NCI-H2081 treated with DMSO at 0.1 percent for 48 hours (cell line): ENCODE results near the gene SETBP1.
A peak's percentile ranks its signal among the peaks of the same experiment; 100 is the strongest.
"Not testable (repeated sequence)": the region's sequence is repeated elsewhere in the genome, so short reads cannot be mapped to it uniquely, and the experiment has no call there.

Source experiments
- DNase-seq: peaks from one replicate; lab custom pipeline; 2025; lab: John Stamatoyannopoulos, UW

SETBP1 gene

DNA sequence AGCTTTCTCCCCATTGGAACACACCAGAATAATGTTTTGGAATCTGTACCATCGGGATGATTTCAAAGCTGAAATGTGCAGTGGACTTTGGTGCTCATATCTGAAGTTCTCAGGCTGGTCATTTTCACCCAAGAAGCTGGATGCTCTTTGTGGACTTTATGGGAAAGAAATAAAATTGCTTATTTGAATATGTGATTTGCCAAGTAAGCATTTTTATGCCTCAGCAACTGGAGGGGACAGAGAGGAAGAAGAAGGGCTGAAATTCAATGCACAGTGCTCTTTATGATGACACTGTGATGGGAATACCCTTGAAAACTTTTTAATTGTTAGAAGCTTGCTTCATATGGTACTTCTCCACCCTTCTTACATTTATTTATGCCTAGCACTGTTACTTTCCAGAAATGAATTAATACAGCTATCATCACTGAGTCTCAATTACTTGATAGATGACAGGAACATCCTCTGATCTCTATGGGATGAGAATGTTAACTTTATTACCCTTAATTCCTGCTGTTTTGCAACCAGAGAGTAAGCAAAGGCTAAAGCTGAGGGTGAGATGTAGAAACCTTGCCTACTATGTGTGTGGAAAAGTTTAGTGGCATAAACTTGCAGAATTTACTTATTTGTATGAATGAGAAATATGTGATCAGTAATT lies 23.6 kb downstream of the SETBP1 start:
- DNase-seq: no peak

GRCh38 chr18:44705075-44705675 lies 24.5 kb downstream of the SETBP1 start:
- no peak for DNase-seq

DNA sequence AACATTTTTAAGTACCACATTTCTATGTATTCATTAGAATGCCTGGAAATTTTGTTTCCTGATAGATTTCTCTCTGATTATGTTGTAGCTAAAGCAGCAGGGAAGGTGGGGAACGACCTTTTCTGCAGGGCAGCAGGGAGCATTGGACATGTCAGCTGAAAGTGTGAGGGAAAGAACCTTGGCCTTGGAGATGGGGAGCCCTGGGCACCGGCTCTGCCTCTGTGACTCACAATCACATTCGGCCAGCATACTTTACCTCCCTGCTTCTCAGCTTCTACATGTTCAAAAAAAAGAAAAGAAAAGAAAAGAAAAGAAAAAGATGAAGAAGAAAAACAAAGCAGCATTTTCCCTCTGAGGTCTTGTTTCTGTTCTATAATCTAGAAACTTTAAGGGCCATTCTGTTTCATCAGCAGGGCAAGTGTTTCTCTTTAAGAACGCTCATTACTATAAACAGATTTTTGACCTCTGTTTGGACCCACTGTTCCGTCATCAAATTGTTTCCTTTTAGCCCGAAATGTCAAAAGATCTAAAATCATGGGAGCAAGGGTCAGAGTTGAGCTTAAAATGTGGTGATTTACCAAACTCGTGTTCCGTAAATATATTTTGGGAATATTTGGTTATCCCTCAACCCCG lies 27.9 kb downstream of the SETBP1 start:
- DNase-seq: no peak

DNA sequence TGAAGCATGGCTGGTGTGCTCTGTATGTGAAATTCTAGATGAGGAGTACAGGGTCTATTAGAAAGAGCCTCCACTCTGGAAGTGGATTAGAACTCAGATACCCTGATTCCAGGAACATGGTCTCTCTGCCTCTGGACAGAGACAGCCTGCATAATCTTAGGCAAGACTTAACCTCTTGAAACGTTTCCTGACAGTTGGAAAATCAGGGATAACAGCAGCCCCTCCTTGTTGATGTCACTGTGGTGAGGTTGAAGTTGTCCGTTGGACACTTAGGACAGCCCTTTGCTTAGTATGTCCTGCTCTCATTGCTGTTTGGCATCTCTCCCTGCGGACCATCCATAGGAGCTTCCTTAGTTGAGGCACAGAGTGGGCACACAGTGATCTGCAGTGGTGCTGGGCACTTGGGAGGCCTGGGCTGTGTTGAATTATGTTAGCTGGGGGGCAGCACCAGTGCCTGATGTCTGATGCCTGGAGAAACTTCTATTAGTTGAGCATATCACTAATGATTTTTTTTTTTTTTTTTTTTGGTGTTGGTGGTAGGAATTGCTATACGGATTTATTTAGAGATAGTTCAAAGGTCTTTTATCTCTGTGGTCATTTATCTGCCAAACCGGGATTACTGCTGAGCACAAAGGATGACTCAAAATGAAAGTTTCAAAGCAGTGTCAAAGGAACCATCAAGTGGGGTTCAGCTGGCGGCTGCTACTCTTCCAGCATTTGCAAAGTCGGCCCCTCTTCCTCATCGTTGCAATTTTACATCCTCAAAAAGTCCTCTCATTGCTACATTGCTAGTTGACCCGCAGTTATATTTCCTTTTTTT lies 28.8 kb downstream of the SETBP1 start:
- DNase-seq: no peak

DNA sequence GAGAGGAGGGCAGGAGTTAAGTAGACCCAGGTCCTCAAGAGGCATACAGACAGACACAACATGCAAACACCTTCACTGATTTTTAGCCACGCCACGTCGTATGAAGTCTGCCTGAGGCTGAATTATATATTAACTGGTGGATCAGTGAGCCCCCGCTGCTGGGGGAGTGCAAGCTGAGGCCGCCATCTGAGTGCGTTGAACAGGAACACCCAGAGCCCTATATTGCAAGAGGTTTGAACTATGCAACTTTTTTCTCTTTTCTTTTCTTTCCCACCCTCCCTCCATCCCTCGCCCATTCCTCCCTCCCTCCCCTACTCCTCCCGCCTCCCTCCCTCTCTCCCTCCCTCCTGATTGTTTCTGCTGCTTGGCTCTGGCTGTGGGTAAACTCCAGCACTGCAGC lies 30.2 kb downstream of the SETBP1 start:
- DNase-seq: no peak

- DNase-seq: no peak
Measured at GRCh38 chr18:44712025-44712424, 31.3 kb downstream of the SETBP1 start.

DNA sequence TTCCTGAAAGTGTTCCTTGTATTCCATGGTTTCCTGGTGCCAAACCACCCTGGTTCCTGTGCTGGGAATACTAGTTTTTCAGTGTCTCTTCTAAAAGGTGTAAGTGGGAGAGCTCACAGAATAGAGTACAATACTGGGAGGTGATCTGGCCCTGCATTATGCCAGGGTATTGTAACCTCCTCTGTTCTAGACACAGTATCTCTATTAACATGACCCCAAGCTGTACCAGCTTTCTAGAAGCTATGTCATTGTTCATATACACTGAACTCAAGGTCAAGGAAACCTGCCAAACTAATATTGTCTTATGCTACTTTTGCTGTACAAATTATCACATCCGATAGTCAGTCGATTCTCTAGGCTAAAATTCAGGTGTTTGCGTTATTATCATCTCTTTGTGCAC lies 32.7 kb downstream of the SETBP1 start:
- no peak for DNase-seq

GRCh38 chr18:44714376-44714775 lies 33.7 kb downstream of the SETBP1 start:
- DNase-seq: no peak

GRCh38 chr18:44715245-44715644 lies 34.6 kb downstream of the SETBP1 start:
- DNase-seq: no peak

- DNase-seq: peak; percentile 17
Measured at GRCh38 chr18:44715842-44716241, 35.2 kb downstream of the SETBP1 start.

DNA sequence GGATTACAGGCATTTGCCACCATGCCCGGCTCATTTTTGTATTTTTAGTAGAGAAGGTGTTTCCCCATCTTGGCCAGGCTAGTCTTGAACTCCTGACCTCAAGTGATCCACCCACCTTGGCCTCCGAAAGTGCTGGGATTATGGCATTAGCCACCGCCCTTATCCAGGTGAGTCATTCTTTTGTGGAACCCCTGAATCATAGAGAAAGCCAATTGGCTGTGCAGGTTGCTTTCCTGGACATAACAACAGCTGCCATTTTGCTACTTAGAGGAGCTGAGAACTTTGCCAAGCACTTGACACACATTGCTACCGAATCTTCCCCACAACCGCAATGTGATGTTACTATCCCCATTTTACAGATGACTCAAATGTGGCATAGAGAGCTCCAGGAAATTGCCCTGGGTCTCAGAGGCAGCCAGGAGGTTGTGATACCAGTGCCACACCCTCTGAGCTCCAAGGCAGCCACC lies 36.0 kb downstream of the SETBP1 start:
- no peak for DNase-seq

DNA sequence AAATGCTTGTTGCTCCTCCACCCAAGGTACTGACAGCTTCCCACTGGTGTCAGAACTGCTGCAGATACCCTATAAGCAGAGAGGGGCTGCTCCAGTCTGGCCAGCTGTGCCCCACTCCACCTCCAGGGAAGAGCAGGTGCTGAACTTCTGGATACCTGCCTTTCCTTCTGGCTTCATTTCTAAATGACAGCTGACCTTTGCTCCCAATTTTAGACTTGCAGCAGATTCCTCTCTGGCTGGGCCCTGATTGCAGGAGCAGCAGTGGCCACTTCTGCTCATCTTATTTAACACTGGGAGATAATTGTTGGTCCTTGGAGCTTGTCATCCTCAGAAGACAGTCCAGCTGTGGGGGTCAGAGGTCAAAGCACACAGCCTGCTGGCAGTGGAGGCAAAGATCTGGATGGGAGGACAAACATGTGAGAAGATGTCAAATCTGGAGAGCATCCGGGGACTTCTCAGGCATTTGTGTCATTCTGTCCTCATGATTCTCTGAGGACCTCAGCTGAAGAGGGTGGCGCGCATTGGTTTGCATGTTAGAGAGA lies 38.9 kb downstream of the SETBP1 start:
- DNase-seq: no peak

GRCh38 chr18:44721748-44722147 lies 41.1 kb downstream of the SETBP1 start:
- DNase-seq: not testable (repeated sequence)

DNA sequence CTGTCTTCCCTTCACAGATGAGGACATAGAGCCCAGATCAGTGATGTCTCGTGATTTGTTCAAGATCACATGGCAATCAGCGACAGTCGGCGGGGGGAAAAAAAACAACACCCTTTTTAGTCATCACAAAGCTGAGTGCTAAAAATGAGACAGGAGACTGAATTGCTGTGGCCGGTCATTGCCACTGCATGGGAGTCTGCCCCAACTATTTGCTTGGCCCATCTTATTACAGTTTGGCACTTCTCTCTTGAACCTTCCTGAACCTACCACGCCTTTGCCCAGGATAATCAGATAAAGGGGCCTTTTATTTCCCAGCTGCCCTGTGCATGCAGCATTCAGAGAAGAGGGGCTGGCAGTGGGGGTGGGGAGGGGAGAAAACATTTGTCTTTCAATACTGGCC lies 42.7 kb downstream of the SETBP1 start:
- no peak for DNase-seq

DNA sequence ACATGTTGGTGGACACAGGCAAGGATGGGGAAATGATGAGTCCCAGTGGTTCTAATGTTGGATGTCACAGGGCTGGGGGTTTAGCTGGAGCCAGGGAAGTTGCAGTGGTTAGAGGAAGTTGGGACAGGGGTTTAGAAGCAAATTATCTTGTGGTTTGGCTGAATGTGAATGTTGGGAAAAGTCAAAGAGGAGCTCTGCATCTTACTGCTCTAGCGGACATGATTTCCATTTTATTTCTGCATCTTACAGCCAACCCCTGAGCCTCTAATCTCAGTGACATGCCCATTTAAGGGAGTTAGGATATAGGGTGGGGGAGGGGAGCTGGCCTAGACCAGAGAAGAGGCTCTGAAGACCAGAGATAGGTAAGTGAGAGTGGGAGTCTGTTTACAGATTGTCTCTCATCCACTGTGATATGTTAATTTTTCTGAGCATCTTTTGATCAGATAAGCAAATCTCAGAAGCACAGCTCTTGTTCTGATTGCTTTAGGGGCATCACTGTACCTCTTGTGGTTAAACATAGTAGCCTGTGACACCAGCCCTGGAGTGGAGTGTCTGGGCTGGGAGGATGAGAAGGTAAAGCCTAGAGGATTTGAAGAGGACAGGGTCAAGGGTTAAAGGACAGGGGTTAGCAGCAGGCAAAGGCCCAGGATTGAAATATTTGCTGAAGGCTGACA lies 43.6 kb downstream of the SETBP1 start:
- DNase-seq: no peak

GRCh38 chr18:44725300-44726058 lies 44.8 kb downstream of the SETBP1 start:
- no peak for DNase-seq

GRCh38 chr18:44726059-44726421 lies 45.4 kb downstream of the SETBP1 start:
- no peak for DNase-seq

GRCh38 chr18:44727291-44727690 lies 46.6 kb downstream of the SETBP1 start:
- DNase-seq: no peak

DNA sequence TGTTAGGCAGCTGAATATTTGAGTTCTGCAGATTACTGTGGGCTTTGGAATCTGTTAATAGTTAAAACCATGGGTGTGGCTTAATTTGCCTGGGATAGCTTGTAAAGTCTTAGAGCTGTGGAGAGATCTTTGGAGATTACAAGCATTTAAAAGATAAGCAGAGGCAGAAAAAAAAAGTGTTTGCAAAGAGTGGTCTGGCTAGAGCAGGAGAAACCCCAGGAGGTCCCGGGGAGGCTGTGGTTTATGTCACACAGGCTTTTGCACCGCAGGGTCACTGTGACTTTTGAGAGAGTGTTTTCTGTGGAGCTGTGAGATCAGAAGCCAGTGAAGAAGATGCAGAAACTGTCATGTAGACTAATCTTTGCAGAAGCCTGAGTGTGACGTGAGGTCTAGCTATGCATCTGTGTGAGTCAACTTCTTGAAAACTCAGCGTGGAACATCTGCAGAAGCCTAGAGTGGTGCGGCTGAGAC lies 49.0 kb downstream of the SETBP1 start:
- no peak for DNase-seq

- no peak for DNase-seq
Measured at GRCh38 chr18:44730803-44731529, 50.3 kb downstream of the SETBP1 start.
